ENCODE data around the gene C20orf96. TPM values are rescaled to one million over a fixed set of nuclear protein-coding genes. Genes with fewer than 3 reads are reported as not detected.

C20orf96 gene
- total RNA-seq, 1 donor from 2014 or later = 5.4 TPM

Other genes starting within 250 kb of the C20orf96 start
- not detected for gene DEFB125, start 203.1 kb downstream of the C20orf96 start, total RNA-seq
- gene DEFB126, start 148.2 kb downstream of the C20orf96 start, total RNA-seq = not detected
- gene DEFB127, start 133.3 kb downstream of the C20orf96 start, total RNA-seq = not detected
- gene DEFB128, start 101.0 kb downstream of the C20orf96 start, total RNA-seq = not detected
- gene DEFB129, start 63.5 kb downstream of the C20orf96 start, total RNA-seq = not detected
- gene DEFB132, start 33.0 kb downstream of the C20orf96 start, total RNA-seq = not detected
- 11.0 TPM for gene ZCCHC3, start 6.8 kb upstream of the C20orf96 start, total RNA-seq
- gene SOX12, start 34.8 kb upstream of the C20orf96 start, total RNA-seq = 16.5 TPM
- gene NRSN2, start 56.4 kb upstream of the C20orf96 start, total RNA-seq = 19.8 TPM
- gene TRIB3, start 90.0 kb upstream of the C20orf96 start, total RNA-seq = 0.65 TPM
- gene RBCK1, start 117.5 kb upstream of the C20orf96 start, total RNA-seq = 43.7 TPM
- 25.2 TPM for gene TBC1D20, start 171.8 kb upstream of the C20orf96 start, total RNA-seq